ENCODE data around the gene RUNDC3A.
"Not testable (repeated sequence)": the region's sequence is repeated elsewhere in the genome, so short reads cannot be mapped to it uniquely, and the experiment has no call there.

The RUNDC3A gene

DNA sequence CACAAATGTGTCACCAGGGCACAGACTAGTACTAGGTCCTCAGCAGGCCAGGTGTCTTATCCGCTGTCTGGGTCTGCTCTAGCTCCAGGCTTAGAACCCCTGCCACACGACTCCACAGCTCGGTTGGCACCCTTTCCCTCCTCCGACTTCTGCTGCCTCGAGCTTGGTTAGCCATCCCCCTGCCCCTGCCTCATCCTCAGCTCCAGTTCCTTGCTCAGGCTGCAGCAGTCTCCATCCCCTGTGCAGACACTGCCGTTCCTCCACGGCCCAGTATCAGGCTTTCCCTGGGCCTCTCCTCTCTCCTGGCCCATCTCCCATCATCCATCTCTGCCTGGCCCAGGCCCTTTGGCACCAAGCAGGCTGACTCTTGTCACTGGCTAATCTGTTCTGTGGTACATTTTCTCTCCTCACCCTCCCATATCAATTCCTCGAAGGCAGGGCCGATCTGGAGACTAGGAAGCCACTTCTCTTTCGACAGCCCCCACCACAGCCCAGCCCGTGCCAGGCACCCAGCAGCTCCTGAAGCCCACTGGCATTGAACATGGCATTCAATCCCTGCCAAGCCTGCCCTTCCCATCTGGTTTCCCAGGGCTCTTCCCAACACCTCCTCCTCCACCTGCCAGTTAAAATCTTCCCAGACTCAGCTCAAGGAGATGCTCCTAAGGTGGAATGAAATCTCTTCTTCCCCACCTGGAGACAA, 35.3 kb downstream of the RUNDC3A start:
- DNase-seq (ENCODE audit: low read depth, low spot score), result no peak

DNA sequence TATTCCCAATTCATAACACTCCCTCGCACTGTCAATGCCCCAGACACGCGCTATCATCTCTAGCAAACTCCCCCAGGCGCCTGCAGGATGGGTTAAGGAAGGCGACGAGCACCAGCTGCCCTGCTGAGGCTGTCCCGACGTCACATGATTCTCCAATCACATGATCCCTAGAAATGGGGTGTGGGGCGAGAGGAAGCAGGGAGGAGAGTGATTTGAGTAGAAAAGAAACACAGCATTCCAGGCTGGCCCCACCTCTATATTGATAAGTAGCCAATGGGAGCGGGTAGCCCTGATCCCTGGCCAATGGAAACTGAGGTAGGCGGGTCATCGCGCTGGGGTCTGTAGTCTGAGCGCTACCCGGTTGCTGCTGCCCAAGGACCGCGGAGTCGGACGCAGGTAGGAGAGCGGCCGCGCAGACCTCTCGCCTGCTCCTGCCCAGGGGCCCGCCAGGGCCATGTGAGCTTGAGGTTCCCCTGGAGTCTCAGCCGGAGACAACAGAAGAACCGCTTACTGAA, 36.6 kb downstream of the RUNDC3A start, which contains the start of gene GRN:
TSS of gene GRN (plus strand) at position 364 of the 515 bp plus-strand sequence. CDS start 3,863 bp downstream, outside the sequence.
- peak; percentile 97 for DNase-seq (ENCODE audit: low read depth, low spot score)

DNA sequence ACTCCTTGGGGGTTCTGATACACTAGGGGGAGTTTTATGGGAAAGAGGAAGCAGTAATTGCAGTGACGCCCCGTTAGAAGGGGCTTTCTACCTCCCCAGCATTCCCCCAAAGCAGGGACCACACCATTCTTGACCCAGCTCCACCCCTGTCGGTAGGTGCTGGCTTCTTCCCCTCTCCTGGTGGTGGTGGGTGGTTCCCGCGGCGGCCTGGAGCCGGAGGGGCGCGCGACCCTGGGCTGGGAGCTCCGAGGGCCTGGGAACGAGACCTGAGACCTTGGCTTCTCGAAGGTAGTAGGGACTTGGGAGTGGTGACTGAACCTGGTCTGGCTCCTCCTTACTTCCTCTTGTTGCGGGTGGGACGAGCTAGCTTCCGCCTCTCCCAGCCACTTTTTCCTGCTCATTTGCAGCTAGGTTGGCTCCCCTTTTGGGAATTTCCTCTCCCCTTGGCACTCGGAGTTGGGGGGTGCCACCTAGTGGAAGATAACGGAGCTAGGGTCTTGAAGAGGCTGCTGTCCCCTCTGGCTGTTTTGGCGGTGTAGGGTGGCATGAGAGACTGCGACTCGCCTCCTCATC, 37.1 kb downstream of the RUNDC3A start:
- peak; percentile 35 for DNase-seq (ENCODE audit: low read depth, low spot score)

DNA sequence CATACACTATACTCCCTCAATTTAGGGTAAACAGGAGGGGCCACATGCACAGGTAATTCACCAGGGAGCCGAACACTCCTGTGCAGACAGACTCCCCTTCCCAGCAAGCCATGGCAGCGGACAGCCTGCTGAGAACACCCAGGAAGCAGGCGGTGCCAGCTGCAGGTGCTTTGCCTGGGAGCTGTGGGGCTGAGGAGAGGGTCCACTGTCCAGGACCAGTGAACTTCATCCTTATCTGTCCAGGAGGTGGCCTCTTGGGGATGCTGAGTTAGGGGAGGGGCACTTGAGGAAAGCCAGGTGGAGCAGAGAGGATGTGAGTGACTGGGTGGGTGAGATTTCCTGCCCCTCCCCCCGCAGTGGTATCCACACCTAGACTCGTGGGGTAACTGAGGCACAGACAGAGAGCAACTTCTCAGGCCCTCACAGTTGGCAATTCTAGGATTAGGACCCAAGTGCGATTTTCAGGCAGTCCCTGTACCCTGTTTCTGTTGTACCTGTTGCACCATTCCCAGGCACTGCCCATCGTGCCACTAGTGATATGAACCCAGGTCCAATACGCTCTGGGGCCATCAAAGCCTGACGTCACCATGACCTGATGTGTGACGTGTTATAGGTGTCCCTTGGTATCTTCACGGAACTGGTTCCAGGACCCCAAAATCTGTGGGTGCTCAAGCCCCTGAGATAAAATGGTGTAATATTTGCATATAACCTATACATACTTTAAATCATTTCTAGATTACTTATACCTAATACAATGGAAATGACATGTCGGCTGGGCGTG, 37.9 kb downstream of the RUNDC3A start:
- DNase-seq (ENCODE audit: low read depth, low spot score), result no peak

DNA sequence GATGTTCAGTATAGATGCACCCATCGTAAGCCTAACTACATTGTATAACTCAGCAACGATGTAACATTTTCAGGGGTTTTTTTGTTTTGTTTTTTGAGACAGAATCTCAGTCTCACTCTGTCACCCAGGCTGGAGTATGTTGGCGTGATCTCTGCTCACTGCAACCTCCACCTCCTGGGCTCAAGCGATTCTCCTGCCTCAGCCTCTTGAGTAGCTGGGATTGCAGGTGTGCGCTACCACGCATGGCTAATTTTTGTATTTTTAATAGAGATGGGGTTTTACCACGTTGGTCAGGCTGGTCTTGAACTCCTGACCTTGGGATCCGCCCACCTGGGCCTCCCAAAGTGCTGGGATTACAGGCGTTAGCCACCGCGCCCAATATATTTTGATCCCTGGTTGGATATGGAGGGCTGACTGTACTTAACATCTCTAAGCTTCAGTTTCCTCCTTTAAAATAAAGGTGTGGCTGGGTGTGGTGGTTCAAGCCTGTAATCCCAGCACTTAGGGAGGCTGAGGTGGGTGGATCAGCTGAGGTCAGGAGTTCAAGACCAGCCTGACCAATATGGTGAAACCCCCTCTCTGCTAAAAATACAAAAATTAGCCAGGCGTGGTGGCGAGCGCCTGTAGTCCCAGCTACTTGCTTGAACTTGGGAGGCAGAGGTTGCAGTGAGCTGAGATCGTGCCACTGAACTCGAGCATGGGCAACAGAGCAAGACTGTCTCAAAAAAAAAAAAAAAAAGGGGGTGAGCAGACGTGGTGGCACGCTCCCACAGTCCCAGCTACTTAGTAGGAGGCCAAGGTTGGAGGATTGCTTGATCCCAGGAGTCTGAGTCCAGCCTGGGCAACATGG, 39.0 kb downstream of the RUNDC3A start:
- DNase-seq (ENCODE audit: low read depth, low spot score), result not testable (repeated sequence)

DNA sequence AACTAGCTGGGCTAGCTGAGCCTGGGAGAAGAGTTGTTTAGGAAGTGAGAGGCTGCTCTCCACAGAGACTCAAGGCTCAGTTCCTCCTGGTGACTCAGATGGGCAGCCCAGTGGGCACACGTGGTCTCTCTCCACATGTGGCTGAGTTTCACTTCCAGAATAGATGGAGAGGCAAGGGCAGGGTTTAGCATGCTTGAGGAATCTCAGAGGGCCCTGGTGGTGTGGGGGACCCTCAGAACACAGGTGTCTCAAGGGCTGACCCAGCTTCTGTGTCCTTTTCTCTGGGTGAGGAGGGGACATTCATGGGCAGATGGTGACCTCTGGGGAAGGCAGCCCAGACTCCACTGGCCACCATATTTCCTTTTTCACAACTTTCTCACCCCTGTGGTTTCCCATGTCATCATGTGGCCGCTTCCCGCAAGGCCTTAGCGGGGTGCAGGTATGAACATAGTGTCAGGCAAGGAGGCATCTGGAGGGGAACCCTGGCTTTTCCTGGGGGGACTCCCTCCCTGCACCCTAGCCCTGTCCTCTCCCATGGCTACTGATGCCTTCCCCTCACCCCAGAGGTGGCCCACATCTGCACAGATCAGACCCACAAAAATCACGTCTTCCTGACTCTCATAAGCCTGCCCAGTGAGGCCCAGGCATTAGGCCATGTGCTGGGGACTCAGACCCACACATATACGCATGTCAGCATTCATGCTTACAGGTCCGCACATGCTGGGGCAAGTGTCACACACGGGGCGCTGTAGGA, 40.0 kb downstream of the RUNDC3A start:
- peak; percentile 29 for DNase-seq (ENCODE audit: low read depth, low spot score)

DNA sequence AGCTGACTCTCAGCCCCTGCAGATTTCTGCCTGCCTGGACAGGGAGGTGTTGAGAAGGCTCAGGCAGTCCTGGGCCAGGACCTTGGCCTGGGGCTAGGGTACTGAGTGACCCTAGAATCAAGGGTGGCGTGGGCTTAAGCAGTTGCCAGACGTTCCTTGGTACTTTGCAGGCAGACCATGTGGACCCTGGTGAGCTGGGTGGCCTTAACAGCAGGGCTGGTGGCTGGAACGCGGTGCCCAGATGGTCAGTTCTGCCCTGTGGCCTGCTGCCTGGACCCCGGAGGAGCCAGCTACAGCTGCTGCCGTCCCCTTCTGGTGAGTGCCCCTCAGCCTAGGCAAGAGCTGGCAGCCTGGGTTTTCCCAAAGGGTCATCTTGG, 40.6 kb downstream of the RUNDC3A start:
- DNase-seq (ENCODE audit: low read depth, low spot score), result no peak

DNA sequence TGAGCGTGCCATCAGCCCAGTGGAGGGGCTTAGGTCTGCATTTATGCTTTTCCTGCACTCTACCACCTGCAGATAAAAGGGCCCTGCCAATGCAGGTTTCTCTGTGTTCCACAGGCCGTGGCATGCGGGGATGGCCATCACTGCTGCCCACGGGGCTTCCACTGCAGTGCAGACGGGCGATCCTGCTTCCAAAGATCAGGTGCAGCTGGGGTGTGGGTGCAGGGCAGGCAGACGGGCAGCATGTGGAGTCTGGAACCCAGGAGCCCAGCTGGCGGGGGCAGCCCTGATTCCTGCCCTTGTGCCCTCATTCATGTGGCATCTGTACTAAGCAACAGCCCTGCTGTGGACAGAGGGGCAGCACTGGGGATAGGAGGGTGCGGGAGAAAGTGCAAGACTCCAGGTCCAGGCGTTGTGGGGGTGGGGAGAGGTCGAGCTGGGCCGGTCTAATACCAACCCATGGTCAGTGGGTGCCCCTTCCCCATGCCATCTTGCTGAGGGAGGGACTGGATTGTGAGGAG, 41.2 kb downstream of the RUNDC3A start:
- DNase-seq (ENCODE audit: low read depth, low spot score), result no peak

DNA sequence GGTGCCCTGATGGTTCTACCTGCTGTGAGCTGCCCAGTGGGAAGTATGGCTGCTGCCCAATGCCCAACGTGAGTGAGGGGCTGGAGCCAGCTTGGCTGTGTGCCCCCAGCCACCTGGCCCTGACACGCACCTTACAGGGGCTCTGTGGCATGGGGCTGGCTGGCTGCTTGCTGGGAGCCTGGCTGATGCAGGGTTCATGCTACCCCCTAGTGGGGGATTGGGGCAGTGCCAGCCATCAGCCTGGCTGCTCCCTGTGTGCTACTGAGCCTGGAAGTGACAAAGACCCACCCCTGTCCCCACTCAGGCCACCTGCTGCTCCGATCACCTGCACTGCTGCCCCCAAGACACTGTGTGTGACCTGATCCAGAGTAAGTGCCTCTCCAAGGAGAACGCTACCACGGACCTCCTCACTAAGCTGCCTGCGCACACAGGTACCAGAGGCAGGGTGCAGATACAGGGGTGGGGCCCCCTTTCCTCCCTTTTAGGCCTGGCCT, 42.4 kb downstream of the RUNDC3A start:
- DNase-seq (ENCODE audit: low read depth, low spot score), result no peak

DNA sequence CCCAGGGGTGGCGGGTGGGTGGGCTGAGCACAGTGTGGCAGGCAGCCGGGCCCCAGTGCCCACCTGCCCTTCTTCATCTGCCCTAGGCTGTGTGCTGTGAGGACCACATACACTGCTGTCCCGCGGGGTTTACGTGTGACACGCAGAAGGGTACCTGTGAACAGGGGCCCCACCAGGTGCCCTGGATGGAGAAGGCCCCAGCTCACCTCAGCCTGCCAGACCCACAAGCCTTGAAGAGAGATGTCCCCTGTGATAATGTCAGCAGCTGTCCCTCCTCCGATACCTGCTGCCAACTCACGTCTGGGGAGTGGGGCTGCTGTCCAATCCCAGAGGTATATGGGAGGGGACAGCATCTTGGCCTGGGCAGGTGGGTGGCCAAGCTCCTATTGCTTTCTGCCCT, 43.1 kb downstream of the RUNDC3A start:
- no peak for DNase-seq (ENCODE audit: low read depth, low spot score)

DNA sequence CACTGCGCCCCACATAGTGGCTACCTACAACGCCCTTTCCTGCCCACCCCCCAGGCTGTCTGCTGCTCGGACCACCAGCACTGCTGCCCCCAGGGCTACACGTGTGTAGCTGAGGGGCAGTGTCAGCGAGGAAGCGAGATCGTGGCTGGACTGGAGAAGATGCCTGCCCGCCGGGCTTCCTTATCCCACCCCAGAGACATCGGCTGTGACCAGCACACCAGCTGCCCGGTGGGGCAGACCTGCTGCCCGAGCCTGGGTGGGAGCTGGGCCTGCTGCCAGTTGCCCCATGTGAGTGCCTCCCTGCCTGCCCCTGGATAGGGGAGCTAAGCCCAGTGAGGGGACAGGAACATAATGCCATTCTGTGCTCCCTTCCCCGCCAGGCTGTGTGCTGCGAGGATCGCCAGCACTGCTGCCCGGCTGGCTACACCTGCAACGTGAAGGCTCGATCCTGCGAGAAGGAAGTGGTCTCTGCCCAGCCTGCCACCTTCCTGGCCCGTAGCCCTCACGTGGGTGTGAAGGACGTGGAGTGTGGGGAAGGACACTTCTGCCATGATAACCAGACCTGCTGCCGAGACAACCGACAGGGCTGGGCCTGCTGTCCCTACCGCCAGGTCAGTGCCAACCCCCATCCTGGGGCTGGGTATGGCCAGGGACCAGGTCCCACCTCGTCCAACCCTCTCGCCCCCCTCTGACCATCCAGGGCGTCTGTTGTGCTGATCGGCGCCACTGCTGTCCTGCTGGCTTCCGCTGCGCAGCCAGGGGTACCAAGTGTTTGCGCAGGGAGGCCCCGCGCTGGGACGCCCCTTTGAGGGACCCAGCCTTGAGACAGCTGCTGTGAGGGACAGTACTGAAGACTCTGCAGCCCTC, 43.8 kb downstream of the RUNDC3A start:
- DNase-seq (ENCODE audit: low read depth, low spot score), result no peak

DNA sequence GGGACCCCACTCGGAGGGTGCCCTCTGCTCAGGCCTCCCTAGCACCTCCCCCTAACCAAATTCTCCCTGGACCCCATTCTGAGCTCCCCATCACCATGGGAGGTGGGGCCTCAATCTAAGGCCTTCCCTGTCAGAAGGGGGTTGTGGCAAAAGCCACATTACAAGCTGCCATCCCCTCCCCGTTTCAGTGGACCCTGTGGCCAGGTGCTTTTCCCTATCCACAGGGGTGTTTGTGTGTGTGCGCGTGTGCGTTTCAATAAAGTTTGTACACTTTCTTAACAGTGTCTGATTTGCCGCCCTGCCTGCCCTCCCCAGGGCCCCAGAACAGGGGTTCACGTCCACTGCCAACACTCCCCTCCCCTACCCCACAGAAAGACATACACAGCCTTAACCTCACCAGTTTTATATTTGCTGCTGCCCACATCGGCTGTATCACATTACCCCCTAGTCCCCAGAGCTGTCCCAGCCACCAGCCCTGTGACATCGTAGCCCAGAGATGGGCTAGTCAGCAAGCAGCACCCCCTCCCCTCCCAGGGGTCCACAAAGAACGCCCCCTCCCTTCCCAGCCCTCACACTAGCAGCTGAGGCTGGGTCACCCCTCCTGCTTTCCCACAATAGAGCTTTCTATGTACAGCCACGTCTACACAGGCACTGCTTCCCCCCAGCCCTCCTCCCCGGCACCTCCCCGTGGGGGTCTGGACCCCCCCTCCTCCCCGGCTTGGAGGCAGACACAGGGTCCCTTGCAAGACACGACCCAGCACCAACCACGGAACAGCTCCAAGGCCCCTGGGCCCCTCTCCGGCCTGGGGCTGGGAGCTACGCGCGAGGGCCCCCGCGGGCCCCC, 44.6 kb downstream of the RUNDC3A start:
- no peak for DNase-seq (ENCODE audit: low read depth, low spot score)

DNA sequence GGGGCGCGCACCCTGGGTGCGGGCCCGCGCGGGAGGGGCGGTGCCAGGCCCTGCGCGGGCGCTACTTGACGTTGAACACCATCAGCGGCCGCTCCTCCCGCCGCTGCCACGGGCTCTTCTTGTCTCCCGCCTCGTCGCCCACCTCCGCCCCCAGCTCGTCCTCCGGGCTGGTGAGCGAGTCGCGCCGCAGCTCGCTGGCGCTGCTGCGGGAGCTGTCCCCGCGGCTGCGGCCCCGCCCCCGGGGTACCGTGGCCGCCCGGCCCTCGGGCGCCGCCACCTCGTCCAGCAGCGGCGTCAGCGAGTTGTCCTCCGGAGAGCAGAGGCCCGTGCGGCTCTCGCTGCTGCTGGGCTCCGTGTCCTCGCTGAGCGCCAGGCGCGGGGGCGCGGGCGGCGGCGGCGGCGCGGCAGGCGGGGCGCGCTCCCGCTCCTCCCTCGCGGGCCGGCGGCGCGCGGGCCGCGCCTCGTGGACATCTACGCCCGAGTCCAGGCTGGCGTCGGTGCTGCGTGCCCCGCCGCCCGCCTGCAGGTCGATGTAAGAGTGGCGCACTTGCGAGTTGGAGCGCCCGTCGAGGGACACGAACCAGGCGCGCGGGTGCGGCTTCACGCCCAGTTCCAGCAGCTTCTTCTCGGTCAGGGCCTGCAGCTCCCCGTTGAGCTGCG, 45.4 kb downstream of the RUNDC3A start:
- DNase-seq (ENCODE audit: low read depth, low spot score), result no peak

DNA sequence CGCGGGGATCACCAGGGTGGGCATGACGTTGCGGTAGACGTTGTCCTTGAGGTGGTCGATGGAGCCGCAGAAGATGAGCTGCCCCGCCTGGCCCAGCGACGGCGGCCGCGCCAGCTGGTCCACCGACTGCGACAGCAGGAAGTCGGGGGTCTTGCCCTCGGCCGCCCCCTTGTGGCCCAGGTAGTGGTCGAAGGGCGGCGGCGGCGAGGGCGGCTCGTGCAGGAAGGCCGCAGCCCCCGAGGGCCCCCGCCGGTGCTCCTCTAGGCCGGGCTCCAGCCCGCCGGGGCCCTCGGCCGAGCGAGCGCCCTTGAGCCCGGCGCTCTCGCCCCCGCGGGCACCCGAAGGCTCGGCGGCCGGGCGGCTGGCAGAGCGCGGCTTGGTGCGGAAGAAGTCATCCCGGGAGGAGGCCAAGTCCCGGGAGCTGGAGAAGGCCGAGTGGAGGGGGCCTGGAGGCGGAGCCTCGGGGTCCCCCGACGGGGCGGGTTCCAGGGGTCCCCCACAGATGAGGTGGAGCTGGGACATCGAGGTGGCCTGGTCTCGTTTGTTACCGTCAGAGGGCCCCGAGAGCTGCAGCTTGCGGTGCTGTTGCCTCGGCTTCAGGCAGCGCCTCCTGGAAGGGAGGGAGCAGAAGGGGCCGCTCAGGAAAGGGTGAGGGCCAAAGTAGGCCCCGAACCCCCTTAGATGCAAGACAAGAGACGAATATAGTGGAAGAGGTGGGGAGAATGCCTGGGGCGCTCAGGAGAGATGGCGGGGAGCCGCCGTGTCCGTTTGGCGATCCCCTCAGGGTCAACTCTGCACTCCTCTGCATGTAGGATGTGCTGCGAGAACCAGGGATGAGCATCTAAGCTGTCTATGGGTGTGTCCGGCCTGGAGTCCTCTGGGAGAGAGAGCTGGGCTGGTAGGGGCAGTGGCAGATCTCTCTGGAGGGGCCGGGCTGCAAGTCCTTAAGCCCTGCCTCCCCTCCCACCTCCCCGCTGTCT, 46.5 kb downstream of the RUNDC3A start:
- no peak for DNase-seq (ENCODE audit: low read depth, low spot score)

DNA sequence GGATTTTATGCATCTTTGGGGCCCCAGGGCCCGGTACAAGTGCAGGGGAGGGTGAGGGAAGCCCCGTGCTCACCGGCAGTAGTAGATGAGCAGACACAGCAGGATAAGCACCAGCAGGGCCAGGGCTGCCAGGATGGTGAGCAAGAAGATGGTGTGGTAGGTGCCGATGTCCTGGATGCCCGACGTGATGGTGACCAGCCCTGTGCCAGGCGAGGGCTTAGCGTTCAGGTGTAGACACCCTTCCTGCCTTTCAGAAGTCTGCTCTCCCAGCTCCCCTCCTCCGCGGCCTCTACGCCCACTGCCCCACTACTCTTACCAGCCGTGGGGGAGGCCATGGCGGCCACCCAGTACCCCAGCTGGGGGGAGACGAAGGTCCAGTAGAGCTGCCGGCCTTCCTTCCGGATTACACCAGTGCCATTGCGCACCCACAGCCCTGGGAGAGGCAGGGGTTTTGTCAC, 47.3 kb downstream of the RUNDC3A start:
- DNase-seq (ENCODE audit: low read depth, low spot score), result no peak

DNA sequence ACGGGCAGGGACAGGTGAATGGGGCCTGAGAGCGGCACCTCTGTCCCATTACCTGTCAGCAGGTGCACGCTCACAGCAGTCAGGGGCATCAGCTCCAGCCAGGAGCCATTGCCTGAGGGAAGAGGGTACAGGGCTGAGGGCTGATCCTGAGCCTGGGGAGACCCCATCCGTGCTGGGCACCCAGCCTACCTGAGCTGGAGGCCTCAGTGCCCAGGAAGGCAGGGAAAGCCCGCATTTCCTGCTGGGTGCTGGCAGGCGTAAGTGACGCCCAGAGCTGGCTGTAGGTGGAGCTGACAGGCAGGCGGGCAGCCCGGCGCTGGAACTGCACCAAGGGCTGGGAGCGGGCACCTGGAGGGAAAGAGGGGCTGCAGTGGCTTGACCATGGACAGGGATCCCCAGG, 47.8 kb downstream of the RUNDC3A start:
- no peak for DNase-seq (ENCODE audit: low read depth, low spot score)

DNA sequence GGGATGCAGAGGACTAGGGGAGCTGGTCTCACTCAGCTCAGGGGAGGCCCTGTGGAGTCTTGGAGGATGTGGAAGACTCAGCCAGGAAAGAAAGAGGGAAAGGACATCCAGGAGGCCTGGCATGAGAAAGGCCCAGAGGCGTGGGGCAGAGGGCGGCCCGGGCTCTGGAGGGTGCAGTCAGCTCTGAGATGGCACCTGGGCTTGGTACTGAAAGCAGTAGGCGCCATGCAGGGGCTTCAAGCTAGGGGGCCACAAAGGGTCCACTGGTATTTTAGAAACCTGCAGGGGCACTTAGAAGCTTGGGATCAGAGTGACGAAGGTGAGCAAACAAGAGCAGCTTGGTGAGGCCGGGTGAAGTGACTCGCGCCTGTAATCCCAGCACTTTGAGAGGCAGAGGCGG, 49.7 kb downstream of the RUNDC3A start:
- DNase-seq (ENCODE audit: low read depth, low spot score), result no peak
